HG03442 (cell line): Measurements from ENCODE around the gene HAPSTR1.

Experiments used
- ATAC-seq: cut with Tn5 transposase; IDR thresholded peaks from one replicate; pipeline ENCODE4 v1.9.1; 2021; ENCODE audit warnings: mild to moderate bottlenecking, moderate library complexity; ENCODE audit not compliant: unreplicated experiment

Gene HAPSTR1

DNA sequence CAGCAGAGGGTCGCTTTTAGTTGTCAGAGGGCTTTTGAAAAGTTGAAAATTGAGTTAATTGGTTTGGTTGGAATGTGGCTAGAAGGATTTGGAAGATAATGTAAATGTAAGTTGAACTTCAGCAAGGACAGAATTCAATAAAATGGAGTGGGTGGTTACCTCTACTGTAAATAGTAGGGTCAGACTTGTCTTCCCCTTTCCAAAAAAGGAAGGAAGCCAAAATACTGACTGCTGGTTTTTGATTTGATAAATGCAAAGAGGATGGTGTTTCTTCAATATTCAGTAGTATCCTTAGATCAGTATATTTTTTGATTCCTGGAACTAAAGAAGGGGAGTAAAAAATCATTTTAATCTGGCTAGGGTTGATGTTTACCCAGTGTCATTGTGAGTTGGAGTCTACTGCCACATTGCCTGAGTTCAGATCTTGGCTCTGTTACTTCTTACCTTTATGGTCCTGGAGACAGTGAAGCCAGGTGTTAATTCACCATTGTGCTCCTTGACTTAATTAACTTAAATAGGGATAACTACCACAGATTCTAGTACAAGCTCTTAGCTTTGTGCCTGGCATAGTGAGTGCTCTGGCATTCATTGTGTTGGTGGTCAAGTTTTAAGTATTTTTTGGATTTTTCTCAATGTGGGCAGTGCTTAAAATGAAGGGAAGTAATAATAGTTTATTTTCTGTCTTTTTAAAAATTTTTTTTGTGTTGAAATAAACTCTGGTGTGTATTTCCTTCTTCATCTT is 4.4 kb downstream of the HAPSTR1 start:
- ATAC-seq, result no peak

DNA sequence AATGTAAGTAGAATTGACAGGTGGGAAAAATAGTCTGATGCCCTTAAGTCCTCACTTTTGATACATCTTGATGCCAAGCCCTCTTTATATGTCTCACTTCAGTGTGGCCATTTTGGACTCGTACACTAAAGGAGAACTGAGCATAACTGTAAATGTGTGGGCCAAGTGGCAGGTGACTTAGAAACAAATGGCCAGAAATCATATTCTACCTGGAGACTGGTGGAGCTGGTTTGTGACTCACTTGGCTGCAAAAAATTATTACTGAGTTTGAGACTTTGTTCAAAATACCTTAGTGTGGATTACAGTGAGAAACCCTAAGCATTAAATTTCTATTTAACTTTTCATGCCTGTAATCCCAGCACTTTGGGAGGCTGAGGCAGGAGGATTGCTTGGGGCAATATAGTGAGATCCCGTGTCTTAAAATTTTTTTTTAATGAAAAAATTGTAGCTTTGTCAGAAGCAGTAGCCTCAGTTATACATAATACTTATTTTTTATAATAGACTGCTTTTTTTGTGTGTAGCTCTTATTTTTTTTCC is 5.0 kb downstream of the HAPSTR1 start:
- no peak for ATAC-seq

DNA sequence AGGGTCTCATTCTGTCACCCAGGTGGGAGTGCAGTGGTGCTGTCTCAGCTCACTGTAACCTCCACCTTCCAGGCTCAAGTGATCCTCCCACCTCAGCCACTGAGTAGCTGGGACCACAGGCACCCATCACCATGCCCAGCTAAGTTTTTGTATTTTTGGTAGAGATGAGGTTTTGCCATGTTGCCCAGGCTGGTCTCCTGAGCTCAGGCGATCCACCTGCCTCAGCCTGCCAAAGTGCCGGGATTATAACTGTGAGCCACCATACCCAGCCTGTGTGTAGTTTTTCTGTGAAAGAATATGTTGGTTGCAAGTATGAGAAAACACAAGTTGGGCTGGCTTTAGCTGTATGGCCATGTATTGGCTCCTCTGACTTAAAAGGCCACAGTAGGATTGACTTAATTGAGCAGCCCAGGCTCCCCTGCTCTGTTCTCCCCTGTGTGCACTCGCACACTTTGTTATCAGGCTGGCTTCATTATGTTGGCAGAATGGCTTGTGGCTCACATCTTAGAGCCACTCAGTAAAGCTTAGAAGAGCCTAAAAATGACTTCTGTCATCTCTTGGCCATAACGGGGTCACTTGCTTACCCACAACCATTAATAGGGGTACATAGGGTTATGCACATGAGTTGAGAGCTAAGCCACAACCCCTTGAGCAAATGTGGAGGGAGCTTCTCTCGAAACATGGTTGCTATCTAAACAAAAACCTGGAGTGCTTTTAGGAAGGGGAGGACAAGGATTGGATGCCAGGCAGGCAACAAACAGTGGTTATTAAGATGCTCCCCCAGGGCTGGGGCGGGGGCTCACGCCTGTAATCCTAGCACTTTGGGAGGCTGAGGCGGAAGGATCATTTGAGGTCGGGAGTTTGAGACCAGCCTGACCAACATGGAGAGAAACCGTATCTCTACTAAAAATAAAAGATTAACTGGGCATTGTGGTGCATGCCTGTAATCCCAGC is 6.1 kb downstream of the HAPSTR1 start:
- ATAC-seq, result no peak

DNA sequence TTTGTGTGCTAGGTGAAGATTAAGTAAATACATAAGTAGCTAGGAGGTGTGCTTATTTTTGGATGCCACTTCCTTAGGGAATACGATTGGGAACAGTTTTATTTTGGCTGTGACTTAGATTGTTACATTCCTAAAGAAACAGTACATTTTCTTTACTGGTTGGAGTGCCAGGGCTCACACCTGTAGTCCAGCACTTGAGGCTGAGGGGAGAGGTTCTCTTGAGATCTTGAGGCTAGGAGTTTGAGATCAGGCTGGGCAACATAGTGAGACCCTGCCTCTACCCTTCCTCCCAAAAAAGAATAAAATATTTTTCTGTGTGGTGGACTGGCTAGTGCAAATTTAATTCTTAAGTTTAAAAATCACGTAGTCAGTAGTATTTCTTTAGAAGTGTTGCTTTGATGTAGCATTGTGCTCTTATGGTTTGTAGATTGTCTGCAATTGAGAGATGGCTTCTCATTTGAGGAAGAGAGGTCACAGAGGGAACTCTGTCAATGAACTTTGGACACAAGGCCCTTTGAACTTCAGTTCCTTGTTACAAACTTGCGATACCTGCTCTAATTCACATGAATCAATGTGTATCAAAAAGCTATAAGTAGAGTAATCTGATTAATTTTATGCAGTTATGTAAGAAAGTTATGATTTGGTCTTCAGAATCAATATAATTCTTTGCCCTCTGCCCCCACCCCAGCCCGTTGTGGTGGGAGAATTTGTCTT is 7.1 kb downstream of the HAPSTR1 start:
- no peak for ATAC-seq

DNA sequence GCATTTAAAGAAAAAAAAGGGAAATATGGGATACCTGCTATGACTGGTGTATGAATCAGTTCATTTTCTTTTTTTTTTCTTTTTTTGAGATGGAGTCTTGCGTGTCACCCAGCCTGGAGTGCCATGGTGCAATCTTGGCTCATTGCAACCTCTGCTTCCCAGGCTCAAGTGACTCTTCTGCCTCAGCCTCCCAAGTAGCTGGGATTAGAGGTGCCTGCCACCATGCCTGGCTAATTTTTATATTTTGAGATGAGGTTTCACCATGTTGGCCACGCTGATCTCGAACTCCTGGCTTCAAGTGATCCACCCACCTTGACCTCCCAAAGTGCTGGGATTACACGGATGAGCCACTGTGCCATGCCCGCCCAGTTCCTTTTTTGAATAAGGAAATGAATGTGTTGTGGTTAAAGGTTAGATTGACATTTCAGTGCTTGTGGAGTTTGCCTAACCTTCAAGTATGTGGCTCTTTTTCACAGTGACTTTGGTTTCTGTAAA is 7.7 kb downstream of the HAPSTR1 start:
- ATAC-seq, result no peak

DNA sequence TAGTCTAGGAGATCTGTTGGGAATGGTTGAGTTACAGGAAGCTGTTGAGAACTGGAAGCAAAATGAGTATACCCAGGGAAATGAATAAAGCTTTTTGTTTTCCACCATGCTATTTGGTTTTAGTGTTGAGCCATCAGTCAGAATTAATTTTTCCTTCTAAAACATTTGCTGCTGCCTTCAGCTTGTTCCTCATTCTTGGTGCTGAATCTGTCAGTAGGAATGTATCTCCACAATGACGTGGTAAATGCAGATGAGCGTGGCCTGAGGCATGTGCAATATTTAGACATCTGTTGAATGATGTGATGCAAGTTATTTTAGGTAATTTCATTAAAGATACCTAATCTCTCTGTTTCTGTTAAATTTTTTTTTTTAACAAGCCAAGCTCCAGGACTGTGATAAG is 10.9 kb downstream of the HAPSTR1 start:
- no peak for ATAC-seq

DNA sequence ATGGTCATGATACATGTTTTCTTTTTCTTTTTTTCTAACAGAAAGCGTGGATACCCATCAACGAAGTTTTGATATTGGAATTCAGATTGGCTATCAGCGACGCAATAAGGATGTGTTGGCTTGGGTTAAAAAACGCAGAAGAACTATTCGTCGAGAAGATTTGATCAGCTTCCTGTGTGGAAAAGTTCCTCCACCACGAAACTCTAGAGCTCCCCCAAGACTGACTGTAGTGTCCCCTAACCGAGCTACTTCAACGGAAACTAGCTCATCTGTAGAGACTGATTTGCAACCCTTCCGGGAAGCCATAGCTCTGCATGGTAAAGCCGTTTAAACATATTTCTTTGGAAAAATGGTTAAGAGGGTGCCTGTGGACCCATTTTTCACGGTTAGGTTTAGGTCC is 11.5 kb downstream of the HAPSTR1 start:
- no peak for ATAC-seq

DNA sequence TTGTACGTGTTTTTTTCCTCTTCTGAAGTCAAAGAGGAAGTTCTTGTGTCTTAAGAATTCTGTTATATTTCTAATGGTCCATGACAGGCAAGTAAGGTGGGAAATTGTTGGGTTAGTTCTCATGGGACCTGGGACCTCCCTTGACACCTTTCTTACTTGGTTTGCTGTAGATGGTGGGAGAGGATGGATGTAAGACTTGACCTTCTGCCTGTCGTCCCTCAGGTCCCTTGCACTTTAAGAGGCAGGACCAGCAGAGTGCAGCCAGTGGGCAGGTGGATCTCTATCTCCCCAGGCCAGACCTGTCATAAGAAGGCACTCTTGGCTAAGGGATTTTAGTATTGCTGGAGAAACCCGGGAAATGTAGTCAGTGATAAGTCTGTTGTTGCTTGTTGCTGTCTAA is 12.1 kb downstream of the HAPSTR1 start:
- ATAC-seq, result no peak

DNA sequence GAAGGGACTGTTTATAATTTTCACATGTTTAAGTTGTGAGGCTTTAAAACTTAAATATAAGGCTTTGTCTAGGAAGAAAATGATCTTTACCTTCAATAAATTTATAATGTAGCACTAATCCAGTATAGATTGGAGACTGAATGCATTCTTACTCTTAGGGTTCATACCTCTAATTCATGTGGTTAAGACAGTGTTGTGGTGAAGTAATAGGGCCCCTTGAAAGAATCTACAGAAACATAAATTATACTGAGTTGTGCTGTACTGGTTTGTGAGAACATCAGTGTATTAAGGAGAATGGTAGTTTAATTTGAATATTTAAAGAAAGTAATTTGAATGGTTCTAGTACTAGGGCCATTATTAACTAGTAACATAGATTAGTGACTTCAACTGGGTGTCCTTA is 13.7 kb downstream of the HAPSTR1 start:
- no peak for ATAC-seq

DNA sequence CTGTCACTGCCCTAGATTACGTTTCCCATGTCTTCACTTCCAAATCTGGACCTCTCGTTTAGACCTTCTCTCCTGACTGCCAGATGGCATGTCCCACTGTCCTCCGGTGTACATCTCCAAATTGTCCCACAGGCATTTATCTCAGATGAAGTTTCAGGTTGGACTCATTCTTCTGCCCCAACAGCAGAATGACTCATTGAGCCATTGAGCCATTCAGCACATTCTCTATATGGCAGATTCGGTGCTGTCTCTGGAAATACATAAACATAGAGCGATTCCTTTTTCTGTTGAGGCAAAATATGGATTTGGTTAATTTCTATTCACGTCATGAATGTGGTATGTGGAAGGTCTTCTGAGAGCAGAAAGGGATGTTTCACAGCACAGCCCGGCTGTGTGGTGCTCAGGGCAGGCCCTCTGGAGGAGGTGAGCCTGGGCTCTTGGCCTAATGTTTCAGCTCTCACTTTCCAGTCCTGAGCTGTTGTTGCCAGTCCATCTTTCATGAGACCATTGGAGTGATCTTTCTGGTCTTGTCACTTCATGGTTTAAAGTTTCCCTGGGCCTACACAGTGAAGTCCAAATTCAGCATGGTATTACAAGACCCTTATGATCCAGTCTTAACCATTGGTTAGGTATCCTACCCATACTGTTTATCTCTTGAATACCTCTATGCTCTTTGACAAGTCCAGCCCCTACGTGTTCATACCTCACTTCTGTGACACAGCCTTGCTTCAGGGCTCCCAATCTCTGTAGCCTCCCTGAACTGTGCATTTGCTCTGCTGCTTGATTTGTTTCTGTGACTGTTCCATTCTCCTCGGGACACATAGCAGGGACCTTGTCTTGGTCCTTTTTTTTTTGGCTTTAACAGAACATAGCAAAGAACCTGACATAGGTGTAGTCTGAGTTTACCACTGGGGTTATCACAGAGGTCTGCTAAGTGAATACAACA is 15.9 kb downstream of the HAPSTR1 start:
- no peak for ATAC-seq

DNA sequence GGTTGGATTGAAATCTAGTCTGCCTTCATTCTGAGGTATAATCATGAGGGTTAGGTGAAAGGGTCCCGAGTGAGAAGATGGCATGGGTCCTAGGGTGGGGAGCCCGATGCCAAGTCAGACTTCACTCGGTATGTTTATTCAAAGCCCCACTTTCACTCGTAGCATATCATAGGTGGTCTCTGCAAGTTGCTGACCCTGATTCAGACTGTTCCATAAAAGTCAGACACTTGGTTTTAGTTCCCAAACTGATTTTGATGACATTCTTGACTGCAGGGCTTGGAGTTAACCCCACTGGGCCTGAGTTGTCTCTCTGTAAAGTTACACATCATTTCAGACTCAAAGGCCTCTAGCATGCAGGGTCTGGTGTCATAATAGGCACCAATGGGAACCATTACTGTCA is 17.8 kb downstream of the HAPSTR1 start:
- ATAC-seq, result no peak

DNA sequence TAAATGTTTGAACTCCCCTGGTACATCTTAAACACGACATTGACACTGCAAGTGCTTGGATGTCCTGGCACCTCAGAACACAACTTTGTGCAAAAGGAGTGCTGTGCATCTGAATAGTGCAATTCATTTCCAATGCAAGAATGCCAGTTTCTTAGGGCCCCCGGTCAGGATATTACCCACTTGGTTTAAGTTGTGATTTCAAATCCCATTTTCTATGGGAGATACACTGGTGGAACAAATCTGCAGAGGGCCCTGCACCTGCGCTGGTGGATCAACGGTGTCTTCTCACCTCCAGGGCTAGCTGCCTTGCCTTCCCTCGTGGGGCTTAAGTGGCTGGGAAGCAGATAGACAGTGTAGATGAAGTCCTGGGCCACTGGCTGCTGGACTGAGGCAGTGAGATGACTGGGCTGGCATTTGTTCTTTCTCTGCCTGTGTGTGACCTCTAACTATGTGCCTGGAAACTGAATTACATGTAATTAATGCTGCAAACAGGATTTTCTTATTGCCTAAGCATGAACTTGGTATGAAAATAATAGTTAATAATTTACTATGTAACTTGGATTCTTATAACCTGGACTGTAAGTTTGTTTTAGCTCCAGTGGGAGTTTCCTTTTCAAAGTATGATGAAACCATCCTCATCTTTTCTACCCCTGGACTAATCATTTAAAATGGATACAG is 20.9 kb downstream of the HAPSTR1 start:
- ATAC-seq, result no peak

DNA sequence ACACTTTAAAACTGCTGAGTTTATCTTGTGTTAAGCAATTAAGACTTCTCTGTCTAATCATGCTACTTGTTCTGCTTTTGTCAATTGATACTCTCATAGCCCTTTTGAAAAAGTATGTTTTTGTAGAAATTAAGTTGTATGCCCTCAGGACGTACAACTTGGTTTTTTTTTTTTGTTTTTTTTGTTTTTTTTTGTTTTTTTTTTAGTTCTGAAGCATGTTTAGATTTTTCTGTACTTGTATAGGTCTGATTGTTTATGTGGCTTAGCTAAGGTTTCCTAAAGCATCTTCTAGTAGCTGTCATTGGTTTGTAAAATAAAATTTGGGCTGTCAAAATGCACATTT is 21.4 kb downstream of the HAPSTR1 start:
- ATAC-seq, result no peak

DNA sequence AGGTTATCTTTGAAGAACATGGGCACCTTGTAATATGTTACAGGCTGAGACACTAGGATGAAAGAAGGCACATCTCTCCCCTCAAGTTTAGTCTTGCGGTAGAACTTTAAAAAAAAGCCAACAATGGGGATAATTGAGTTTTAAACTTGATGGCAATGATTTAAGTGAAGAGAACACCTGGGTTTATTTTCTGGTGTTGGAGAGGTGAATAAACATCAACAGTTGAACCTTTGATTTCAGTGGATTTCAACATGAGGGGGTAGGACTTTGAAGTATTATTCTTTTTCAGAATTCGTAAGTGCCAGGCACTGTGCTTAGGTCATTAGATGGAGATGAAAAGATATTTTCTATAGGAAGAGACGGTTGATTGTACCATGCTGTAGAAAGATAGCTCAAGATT is 22.3 kb downstream of the HAPSTR1 start:
- ATAC-seq, result no peak

DNA sequence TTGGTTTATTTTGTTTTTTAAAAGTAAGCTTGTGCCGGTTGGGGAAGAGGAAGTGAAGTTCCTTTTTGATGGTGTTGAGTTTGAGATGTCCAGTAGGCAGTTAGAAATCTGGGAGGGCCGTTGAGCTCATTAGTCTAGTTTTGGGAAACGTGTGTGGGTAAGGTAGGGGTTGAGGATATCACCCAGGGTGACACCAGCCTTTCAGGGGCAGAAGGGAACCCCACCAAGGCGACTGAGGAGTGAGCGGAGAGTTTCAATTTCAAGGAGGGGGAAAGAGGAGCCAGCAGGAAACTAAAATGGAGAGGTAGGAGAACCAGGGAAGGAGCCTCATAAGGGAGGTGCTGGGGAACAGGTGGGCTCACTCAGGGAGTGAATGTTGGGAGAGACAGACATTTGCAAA is 22.7 kb downstream of the HAPSTR1 start:
- no peak for ATAC-seq

DNA sequence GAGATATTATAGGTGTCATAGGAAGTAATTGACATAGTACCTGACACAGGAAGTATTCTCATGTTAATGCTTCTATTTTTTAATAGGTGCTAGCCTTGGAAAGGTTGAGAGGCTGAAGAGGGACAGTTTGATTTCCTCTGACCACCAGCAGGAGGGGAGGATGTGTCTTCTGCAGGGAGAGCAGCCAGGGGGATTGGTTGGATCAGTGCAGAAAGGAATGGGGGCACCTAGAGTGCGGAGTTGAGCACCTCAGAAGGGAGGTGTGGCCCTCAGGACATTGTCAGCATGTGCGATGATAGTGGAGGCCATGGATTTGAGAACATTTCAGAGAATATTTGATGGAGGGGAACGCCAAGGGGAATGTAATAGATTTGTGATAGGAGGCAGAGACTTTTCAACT is 23.4 kb downstream of the HAPSTR1 start:
- ATAC-seq, result no peak

DNA sequence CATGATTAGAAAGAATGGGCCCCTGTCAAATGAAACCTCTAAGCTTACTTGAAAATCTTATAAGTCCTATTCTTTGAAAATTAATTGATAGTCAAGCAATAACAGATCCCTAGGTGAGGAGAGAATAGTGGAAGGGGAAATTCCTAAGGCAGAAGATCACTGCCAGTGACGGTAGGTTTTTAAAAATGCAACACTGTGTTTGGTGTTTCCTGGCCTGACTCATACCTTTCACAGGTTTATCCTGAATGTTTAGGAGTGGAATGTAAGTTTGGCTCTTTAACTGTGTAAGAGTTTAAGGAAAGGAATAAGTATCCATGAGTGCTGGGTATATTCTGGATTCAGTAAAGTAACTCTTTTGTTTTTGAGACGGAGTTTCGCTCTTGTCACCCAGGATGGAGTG is 23.8 kb downstream of the HAPSTR1 start:
- ATAC-seq, result no peak

DNA sequence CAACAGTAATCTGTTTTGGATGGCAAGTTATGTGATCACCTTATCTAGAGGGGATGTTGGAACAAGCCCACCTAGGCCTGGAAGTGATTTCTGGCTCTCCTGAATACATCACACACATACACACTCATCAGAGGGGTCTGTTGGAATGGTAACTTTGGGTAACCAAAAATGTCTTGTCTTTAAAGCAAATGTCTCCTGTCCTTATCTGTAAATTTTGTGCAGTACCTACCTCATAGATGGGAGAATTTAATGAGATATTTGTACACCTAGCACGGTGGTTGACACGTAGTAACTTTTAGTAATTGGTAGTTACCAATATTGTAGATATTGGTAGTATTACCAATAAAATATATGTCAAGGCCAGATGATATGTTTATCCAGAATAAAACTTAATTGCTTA is 24.7 kb downstream of the HAPSTR1 start:
- no peak for ATAC-seq

DNA sequence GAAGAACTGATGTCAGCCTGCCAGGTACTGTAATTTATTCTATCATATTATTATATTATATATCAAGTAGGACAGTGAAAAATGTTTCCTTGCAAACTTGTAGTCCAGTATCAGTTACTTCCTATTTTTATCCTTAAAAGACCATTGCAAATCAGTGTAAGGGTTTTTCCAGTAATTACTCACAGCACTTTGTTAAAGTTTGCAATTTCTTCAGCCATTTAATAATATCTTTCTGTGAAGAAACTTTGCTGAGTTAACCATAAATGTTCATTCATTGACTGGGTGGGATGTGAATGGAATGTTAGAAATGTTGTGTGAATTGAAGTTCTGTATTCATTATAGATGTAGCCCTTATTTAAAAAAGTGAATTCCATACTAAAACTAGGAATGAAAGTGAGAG is 26.7 kb downstream of the HAPSTR1 start:
- ATAC-seq, result no peak

DNA sequence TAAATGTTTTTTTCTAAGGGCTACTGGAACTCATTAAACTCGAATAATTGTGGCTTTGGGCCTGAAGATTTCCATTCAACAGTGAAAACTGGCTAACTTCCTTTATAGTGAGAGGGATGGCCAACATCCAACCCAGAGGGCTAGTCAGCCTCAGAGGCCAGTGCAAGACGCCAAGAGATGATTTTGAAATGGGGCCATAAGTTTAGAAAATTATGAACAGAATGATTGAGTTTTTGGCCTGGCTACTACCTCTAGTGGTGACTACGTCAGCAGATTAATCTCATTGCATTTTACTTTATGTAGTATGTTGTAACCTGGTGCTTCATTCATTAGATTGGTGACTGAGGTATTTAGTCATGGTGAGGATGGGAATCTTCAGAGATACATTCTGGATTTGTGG is 28.4 kb downstream of the HAPSTR1 start:
- no peak for ATAC-seq
